Gastroesophageal sphincter (tissue), 4 donors: ENCODE results near the gene NT5C1B. TPM values are rescaled to one million over a fixed set of nuclear protein-coding genes. Genes with fewer than 3 reads are reported as not detected.

ENCODE experiments used
- ATAC-seq: fragments of 150-250 bp; one replicate; pipeline ENCODE4 v1.9.1; 2016; ENCODE audit warnings: mild to moderate bottlenecking, moderate library complexity
- H3K27ac ChIP-seq, 4 donors: fragments of 200-600 bp; sonication (generic) in 3 of 4; 1 replicate in 3 of 4; 2 replicates in 1 of 4; pipeline ENCODE4 v1.5.1; 2016 to 2019
- H3K27me3 ChIP-seq: fragments of 200-600 bp; sonication (generic); one replicate; pipeline ENCODE4 v1.5.1; 2019
- H3K36me3 ChIP-seq, 2 donors: fragments of 200-600 bp; sonication (generic); one replicate each; pipeline ENCODE4 v1.5.1; 2019; ENCODE audit warnings: control low read depth in 1 of 2
- H3K4me1 ChIP-seq, 3 donors: fragments of 200-600 bp; sonication (generic); 1 replicate in 2 of 3; 2 replicates in 1 of 3; pipeline ENCODE4 v1.5.1; 2016 to 2019; ENCODE audit warnings: control low read depth in 2 of 3
- H3K4me3 ChIP-seq, 2 donors: fragments of 200-600 bp; sonication (generic); one replicate each; pipeline ENCODE4 v1.5.1; 2019; ENCODE audit warnings: mild to moderate bottlenecking in 1 of 2, moderate library complexity in 1 of 2
- H3K9me3 ChIP-seq, 3 donors: fragments of 200-600 bp; sonication (generic); one replicate each; pipeline ENCODE4 v1.5.1; 2017 to 2019; ENCODE audit warnings: control low read depth in 2 of 3
- EP300 ChIP-seq: sonication (generic); formaldehyde crosslinking; IDR thresholded peaks from one replicate; pipeline ENCODE4 v1.6.1; 2017; ENCODE audit warnings: antibody characterized with exemption, mild to moderate bottlenecking
- POLR2A ChIP-seq, 2 donors: fragments of 450-650 bp; IDR thresholded peaks; one replicate each; pipeline ENCODE4 v1.6.1; 2017; ENCODE audit warnings: antibody characterized with exemption in 2 of 2, mild to moderate bottlenecking in 2 of 2, moderate library complexity in 1 of 2
- POLR2AphosphoS5 ChIP-seq: sonication (generic); formaldehyde crosslinking; IDR thresholded peaks from one replicate; pipeline ENCODE4 v1.6.1; 2017; ENCODE audit warnings: antibody characterized with exemption
- WGBS, 2 donors: methylation state at CpG; one replicate each; pipeline ENCODE4 v1.1.5; 2018; ENCODE audit warnings: low coverage in 1 of 2; 5-methylcytosine and 5-hydroxymethylcytosine counted together
- total RNA-seq, 4 donors: library from RNA; depleted of rRNA; stranded (reverse); fragments of >200 nt; gene quantifications; one replicate each; pipeline ENCODE4 v1.1.0, GENCODE V29; 2016
- TF ChIP-seq, protein P1 (sequence below), 4 experiments: fragments of 200-600 bp in 2 of 4; fragments of 450-650 bp in 2 of 4; sonication (generic) in 1 of 4; IDR thresholded peaks; one replicate each; pipeline ENCODE4 v1.5.1; 2017 to 2019; ENCODE audit warnings: antibody characterized with exemption in 4 of 4, mild to moderate bottlenecking in 2 of 4, moderate library complexity in 2 of 4

Gene NT5C1B
- total RNA-seq, 4 donors from 2014 or later: 0.39 TPM; not detected in 3

DNA sequence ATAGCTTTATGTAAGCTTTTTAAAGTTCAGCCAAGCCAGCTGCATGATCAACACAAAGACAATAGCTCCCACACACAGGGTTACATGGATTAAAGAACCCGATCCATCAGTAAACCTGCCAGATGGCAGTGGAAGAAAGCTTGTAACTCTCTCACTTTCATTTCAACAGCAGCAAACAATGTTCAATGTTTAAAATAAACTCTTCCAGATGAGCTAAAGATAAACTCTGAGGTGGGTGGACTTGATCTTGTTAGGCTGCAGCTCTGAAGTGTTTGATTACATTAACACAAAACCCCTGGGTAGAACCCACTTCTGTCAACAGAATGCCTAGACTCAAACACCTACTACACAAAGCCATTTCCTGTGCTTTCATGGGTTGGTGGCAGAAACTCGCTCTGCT, 42.8 kb downstream of the NT5C1B start:
- Histone ChIP-seq H3K27me3 (no peaks in the 10 kb centered on the region), H3K27ac (peak overlapping the region; percentile 53 to 56 (median 54)), H3K36me3 (no peaks in the 10 kb centered on the region), H3K9me3 (no peaks in the 10 kb centered on the region), H3K4me3 (no peak overlapping the region), H3K4me1 (peaks cover 0 to 79% (median under 1%) of the 10 kb centered on the region in 3 donors)
- ATAC-seq: no peak
- 40 to 46% methylated on average over 2 of the region's 2 CpGs for WGBS, 2 donors
- TF ChIP-seq POLR2A (IDR thresholded peaks at IDR 0.05) (no peak), EP300 (no peak), POLR2AphosphoS5 (no peak)
- TF ChIP-seq, protein P1, sequence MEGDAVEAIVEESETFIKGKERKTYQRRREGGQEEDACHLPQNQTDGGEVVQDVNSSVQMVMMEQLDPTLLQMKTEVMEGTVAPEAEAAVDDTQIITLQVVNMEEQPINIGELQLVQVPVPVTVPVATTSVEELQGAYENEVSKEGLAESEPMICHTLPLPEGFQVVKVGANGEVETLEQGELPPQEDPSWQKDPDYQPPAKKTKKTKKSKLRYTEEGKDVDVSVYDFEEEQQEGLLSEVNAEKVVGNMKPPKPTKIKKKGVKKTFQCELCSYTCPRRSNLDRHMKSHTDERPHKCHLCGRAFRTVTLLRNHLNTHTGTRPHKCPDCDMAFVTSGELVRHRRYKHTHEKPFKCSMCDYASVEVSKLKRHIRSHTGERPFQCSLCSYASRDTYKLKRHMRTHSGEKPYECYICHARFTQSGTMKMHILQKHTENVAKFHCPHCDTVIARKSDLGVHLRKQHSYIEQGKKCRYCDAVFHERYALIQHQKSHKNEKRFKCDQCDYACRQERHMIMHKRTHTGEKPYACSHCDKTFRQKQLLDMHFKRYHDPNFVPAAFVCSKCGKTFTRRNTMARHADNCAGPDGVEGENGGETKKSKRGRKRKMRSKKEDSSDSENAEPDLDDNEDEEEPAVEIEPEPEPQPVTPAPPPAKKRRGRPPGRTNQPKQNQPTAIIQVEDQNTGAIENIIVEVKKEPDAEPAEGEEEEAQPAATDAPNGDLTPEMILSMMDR (IDR thresholded peaks at IDR 0.05): no peak

DNA sequence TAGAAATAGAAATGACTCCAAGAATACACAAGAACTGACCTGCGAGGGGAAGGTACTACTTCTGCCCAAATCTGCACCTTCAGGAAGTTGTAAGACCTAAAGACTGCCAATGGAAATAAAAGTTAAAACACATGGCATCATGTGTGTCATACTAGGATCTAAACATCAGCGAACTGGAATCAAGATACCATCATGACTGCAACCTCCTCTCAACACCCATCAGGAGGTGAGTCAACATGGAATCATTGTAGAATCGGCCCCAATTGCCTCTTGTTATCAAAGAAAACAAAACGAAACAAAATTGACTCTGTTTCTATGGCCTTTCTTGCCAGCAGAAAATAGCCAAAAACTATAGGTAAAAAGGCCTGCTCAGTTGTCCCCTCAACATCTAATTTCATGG, 44.0 kb downstream of the NT5C1B start:
- Histone ChIP-seq H3K9me3 (no peaks in the 10 kb centered on the region), H3K27ac (no peak overlapping the region), H3K36me3 (no peaks in the 10 kb centered on the region), H3K4me3 (no peak overlapping the region), H3K27me3 (no peaks in the 10 kb centered on the region), H3K4me1 (peaks cover 0 to 68% (median 0%) of the 10 kb centered on the region in 3 donors)
- TF ChIP-seq EP300 (no peak), POLR2AphosphoS5 (no peak)
- 90% methylated on average over 4 of the region's 4 CpGs for WGBS, 2 donors
- ATAC-seq: no peak

DNA sequence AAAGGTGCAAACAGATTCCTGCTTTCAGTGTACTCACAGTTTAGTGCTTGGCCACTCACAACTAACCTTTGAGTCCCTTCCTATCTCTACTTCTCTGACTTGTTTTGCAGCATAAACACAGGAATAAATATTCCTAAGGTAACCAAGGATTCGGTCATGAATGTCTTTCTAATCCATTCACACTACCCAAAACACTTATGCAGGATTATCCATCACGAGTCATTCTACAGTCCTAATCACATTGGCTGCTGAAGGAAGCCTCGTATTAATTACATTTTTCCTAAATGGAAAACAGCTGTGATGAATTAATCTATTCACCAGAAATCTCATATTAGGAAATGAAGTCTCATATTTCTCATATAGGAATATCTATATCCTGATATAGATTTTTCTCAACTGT, 45.2 kb downstream of the NT5C1B start:
- Histone ChIP-seq H3K36me3 (no peaks in the 10 kb centered on the region), H3K4me1 (peaks cover 0 to 64% (median 0%) of the 10 kb centered on the region in 3 donors), H3K4me3 (no peak overlapping the region), H3K9me3 (no peaks in the 10 kb centered on the region), H3K27ac (peak overlapping the region in 1 of 4 donors; percentile 11), H3K27me3 (no peaks in the 10 kb centered on the region)
- TF ChIP-seq, protein P1 (IDR thresholded peaks at IDR 0.05): no peak
- ATAC-seq: no peak
- 14 to 39% methylated on average over 2 to 3 of the region's 3 CpGs for WGBS, 2 donors

DNA sequence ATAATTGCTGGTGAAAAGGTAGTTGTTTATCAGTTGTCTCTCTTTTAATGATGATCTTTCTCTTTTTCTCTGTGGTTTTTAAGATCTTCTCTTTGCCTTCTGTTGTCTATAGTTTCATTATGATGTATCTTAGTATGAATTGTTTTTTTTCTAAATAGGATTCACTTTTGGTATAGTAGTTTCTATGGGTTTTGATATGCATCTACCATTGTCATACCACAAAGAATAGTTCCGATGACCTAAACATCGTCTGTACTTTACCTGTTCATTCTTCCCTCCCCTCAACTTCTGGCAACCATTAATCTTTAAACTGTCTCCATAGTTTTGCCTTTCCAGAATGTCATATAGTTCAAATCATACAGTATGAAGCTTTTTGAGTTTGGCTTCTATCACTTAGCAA, 48.5 kb downstream of the NT5C1B start:
- Histone ChIP-seq H3K9me3 (no peaks in the 10 kb centered on the region), H3K27me3 (no peaks in the 10 kb centered on the region), H3K4me3 (no peak overlapping the region), H3K27ac (no peak overlapping the region), H3K36me3 (no peaks in the 10 kb centered on the region), H3K4me1 (peaks cover 0 to 40% (median 5%) of the 10 kb centered on the region in 3 donors)
- TF ChIP-seq POLR2AphosphoS5: no peak
- TF ChIP-seq, protein P1 (IDR thresholded peaks at IDR 0.05): no peak
- no peak for TF ChIP-seq EP300
- TF ChIP-seq POLR2A (IDR thresholded peaks at IDR 0.05): no peak
- 94 to 100% methylated on average over 2 of the region's 2 CpGs for WGBS, 2 donors
- no peak for ATAC-seq

DNA sequence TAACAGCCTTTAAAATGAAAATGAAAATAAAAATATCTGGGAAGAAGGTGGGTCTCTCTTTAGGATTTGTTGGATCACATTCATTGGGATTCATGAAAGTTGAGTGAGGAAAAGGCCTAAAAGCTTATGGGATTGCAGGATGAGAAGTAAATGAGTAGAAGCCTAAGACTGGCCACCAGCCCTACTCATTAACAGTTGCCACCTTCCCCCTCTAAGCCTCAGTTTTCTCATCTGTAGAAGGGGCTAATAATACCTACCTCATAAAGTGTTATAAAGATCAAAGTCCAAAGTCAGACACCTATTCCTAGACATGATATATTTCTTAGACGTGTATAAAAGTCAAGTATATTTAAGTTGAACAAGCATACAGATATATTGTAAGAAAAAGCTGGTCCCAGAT, 52.7 kb downstream of the NT5C1B start:
- peak overlapping the region; percentile 53 to 72 (median 60) for H3K27ac ChIP-seq

More for the DNA sequence above, 52.7 kb downstream of the NT5C1B start:
- H3K4me1 ChIP-seq: peaks cover 0 to 27% (median 6%) of the 10 kb centered on the region in 3 donors
- no peak for TF ChIP-seq POLR2A (IDR thresholded peaks at IDR 0.05)
- TF ChIP-seq, protein P1 (IDR thresholded peaks at IDR 0.05): no peak
- TF ChIP-seq EP300: no peak
- no peak for TF ChIP-seq POLR2AphosphoS5
- no peaks in the 10 kb centered on the region for H3K36me3 ChIP-seq
- no peaks in the 10 kb centered on the region for H3K9me3 ChIP-seq
- H3K27me3 ChIP-seq: no peaks in the 10 kb centered on the region
- ATAC-seq: no peak
- no peak overlapping the region for H3K4me3 ChIP-seq
- 88 to 100% methylated on average over 1 of the region's 1 CpG for WGBS, 2 donors
